ENCODE measurements around the gene MLH1.

GRCh38 chr3:36989568-36989967 is 3.8 kb upstream of the MLH1 start:
- TF ChIP-seq CTCF (conservative IDR thresholded peaks at IDR 0.05; ENCODE audit: low read length) = no peak
- no peak for TF ChIP-seq EZH2phosphoT487 (IDR thresholded peaks at IDR 0.05; ENCODE audit: borderline replicate concordance, low read depth, low read length)
